ENCODE data around the gene PHF23. TPM values are rescaled to one million over a fixed set of nuclear protein-coding genes. Genes with fewer than 3 reads are reported as not detected.

Gene PHF23
- total RNA-seq, 1 experiment from 2014 or later: 48.5 TPM

- TF ChIP-seq MAX (IDR thresholded peaks at IDR 0.05) (peak; percentile 49; the same call in 1 of the 2 replicates), SIN3A (IDR thresholded peaks at IDR 0.05; ENCODE audit: low read depth) (peak; percentile 58), POLR2AphosphoS5 (IDR thresholded peaks at IDR 0.05; ENCODE audit: low read depth, low read length) (peak; percentile 48)
Measured at GRCh38 chr17:7258731-7259554, 19.7 kb upstream of the PHF23 start (continued).

DNA sequence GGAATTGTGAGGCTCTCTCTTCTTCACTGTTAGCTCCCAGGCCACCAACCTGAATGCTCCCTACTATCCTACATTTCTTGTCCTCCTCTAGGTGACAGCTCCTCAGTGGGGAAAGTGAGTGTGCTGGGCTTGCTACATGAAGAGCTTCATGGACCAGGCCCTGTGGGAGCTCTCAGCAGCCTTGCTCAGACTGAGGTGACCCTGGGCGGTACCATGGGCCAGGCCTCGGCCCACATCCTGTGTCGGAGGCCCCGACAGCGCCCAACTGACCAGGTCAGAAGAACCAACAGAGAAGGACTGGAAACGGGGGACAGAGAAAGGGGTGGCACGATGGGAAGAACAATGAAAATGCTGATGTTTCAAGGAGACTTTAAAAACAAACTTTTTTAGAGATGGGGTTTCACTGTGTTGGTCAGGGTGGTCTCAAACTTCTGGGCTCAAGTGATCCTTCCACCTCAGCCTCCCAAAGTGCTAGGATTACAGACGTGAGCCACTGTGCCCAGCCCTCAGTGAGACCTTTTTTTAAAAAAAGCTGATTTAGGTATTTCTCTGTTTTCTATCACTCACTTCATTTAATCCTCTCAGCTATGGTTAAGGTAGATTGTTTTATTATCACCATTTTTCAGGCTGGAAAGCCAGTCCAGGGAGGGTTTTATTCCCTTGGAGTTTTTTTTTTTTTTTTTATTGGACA, 17.7 kb upstream of the PHF23 start:
- BruUV-seq (replicated peaks): no TSS peak

More for the DNA sequence above, 17.7 kb upstream of the PHF23 start:
- intact Hi-C loops (cut with micrococcal nuclease): no loop called here
- H3K36me3 ChIP-seq (ENCODE audit: control insufficient read depth in 1 of 2, insufficient read depth in 2 of 2, low read length in 2 of 2): peaks cover 16 to 32% of the 10 kb centered on the region in 2 experiments
- DNase-seq (ENCODE audit: low read depth, low spot score) (no peak), ATAC-seq (no peak)
- H3K9me3 ChIP-seq (ENCODE audit: control insufficient read depth in 1 of 2, insufficient read depth in 1 of 2, low read depth in 1 of 2, low read length in 2 of 2): no peaks in the 10 kb centered on the region
- H3K4me3 ChIP-seq (replicated peaks in 1 of 2; ENCODE audit: low read depth in 1 of 2, low read length in 2 of 2): no peak overlapping the region
- RAD21 ChIA-PET (ENCODE audit: low non-redundant PET in 1 of 2, low total read pairs in 2 of 2, uncharacterized antibody in 2 of 2, unreplicated experiment in 2 of 2): no interaction called here
- no peaks in the 10 kb centered on the region for H3K9me2 ChIP-seq (ENCODE audit: insufficient read depth)
- H3K4me2 ChIP-seq (ENCODE audit: low read length): no peak overlapping the region
- H4K20me1 ChIP-seq (ENCODE audit: insufficient read depth): peaks cover 5% of the 10 kb centered on the region; the same call in 1 of the 2 replicates
- H3K79me2 ChIP-seq (ENCODE audit: insufficient read depth, low read length): peaks cover 78% of the 10 kb centered on the region
- TF ChIP-seq ELF1 (IDR thresholded peaks at IDR 0.05; ENCODE audit: borderline replicate concordance, low read depth): no peak
- TF ChIP-seq JUND (IDR thresholded peaks at IDR 0.05): 0 out of 2 replicates have a peak, but pooled peaks have one; percentile 4
- TF ChIP-seq, protein P1, sequence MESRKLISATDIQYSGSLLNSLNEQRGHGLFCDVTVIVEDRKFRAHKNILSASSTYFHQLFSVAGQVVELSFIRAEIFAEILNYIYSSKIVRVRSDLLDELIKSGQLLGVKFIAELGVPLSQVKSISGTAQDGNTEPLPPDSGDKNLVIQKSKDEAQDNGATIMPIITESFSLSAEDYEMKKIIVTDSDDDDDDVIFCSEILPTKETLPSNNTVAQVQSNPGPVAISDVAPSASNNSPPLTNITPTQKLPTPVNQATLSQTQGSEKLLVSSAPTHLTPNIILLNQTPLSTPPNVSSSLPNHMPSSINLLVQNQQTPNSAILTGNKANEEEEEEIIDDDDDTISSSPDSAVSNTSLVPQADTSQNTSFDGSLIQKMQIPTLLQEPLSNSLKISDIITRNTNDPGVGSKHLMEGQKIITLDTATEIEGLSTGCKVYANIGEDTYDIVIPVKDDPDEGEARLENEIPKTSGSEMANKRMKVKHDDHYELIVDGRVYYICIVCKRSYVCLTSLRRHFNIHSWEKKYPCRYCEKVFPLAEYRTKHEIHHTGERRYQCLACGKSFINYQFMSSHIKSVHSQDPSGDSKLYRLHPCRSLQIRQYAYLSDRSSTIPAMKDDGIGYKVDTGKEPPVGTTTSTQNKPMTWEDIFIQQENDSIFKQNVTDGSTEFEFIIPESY (IDR thresholded peaks at IDR 0.05; ENCODE audit: extremely low read depth, insufficient replicate concordance, low read length): no peak
- peak; percentile 53 for TF ChIP-seq POLR2AphosphoS5 (IDR thresholded peaks at IDR 0.05; ENCODE audit: low read depth, low read length)
- no peak for TF ChIP-seq ZNF274 (IDR thresholded peaks at IDR 0.05; ENCODE audit: low read depth, low read length)
- no peak overlapping the region for H3K9ac ChIP-seq (ENCODE audit: low read length)
- H3K4me1 ChIP-seq (ENCODE audit: control insufficient read depth in 1 of 2, insufficient read depth in 2 of 2, low read length in 2 of 2): peaks cover 21 to 33% of the 10 kb centered on the region in 2 experiments
- H2AFZ ChIP-seq (ENCODE audit: low read depth, low read length, poor library complexity, severe bottlenecking): no peak overlapping the region
- H3K27me3 ChIP-seq (ENCODE audit: insufficient read depth, low read length): no peaks in the 10 kb centered on the region
- H3K27ac ChIP-seq (ENCODE audit: low read depth, low read length): peak overlapping the region; percentile 16; the same call in 1 of the 2 replicates
- CTCF ChIA-PET: no interaction called here
- POLR2A ChIA-PET: no interaction called here

All from HCT116 (cell line).